HL-60 (cell line): Measurements from ENCODE around the gene ADAM19.

Experiments used
- CTCF ChIP-seq: IDR thresholded peaks from one replicate; pipeline ENCODE4 v1.5.1; 2011; ENCODE audit warnings: low read length, control low read depth, inconsistent platforms; ENCODE audit not compliant: insufficient read depth
- POLR2AphosphoS5 ChIP-seq: IDR thresholded peaks from 2 replicates; pipeline ENCODE4 v1.6.1; 2012; ENCODE audit warnings: low read depth
- REST ChIP-seq: IDR thresholded peaks from 2 replicates; pipeline ENCODE4 v1.6.1; 2012; ENCODE audit warnings: low read depth; ENCODE audit not compliant: insufficient replicate concordance
- SPI1 ChIP-seq: IDR thresholded peaks from 2 replicates; pipeline ENCODE4 v1.6.1; 2012; ENCODE audit warnings: low read depth, mild to moderate bottlenecking, borderline replicate concordance

- TF ChIP-seq CTCF (no peak), POLR2AphosphoS5 (no peak), REST (no peak), SPI1 (no peak)
Observed at GRCh38 chr5:157607371-157608161, 32.0 kb upstream of the ADAM19 start.
